HepG2 (cell line): Measurements from ENCODE around the gene TRPM5.

Experiments
- CTCF ChIP-seq: sonication (generic); formaldehyde crosslinking; IDR thresholded peaks from 2 replicates; pipeline ENCODE4 v1.5.0; 2020; ENCODE audit warnings: mild to moderate bottlenecking, missing genetic modification reagents, moderate library complexity
- MAZ ChIP-seq, 2 experiments: sonication (generic) in 1 of 2; formaldehyde crosslinking in 1 of 2; IDR thresholded peaks; 2 replicates each; pipeline versions ENCODE4 v1.5.0 to v1.6.1; 2012 to 2020; ENCODE audit warnings: low read depth in 2 of 2, mild to moderate bottlenecking in 2 of 2, borderline replicate concordance in 1 of 2, improper control_type of control experiment in 1 of 2, low read length in 1 of 2, missing genetic modification reagents in 1 of 2, moderate library complexity in 1 of 2
- MED13 ChIP-seq: sonication (generic); formaldehyde crosslinking; IDR thresholded peaks from 2 replicates; pipeline ENCODE4 v1.5.0; 2020; ENCODE audit warnings: missing genetic modification reagents
- ZFP37 ChIP-seq: sonication (generic); formaldehyde crosslinking; IDR thresholded peaks from 2 replicates; pipeline ENCODE4 v1.4.0; 2020; ENCODE audit warnings: missing genetic modification reagents, borderline replicate concordance

GRCh38 chr11:2398664-2399355, 45.5 kb downstream of the TRPM5 start:
- TF ChIP-seq MAZ (IDR thresholded peaks at IDR 0.05; ENCODE audit: borderline replicate concordance, low read depth, low read length) (no peak), MAZ (CRISPR knock-in tag; IDR thresholded peaks at IDR 0.05; ENCODE audit: low read depth) (no peak), MED13 (CRISPR knock-in tag) (no peak), ZFP37 (CRISPR knock-in tag) (no peak), CTCF (CRISPR knock-in tag) (peak; percentile 47)
